ENCODE data around the gene TAOK1.
A peak's percentile ranks its signal among the peaks of the same experiment; 100 is the strongest.

Gene TAOK1

DNA sequence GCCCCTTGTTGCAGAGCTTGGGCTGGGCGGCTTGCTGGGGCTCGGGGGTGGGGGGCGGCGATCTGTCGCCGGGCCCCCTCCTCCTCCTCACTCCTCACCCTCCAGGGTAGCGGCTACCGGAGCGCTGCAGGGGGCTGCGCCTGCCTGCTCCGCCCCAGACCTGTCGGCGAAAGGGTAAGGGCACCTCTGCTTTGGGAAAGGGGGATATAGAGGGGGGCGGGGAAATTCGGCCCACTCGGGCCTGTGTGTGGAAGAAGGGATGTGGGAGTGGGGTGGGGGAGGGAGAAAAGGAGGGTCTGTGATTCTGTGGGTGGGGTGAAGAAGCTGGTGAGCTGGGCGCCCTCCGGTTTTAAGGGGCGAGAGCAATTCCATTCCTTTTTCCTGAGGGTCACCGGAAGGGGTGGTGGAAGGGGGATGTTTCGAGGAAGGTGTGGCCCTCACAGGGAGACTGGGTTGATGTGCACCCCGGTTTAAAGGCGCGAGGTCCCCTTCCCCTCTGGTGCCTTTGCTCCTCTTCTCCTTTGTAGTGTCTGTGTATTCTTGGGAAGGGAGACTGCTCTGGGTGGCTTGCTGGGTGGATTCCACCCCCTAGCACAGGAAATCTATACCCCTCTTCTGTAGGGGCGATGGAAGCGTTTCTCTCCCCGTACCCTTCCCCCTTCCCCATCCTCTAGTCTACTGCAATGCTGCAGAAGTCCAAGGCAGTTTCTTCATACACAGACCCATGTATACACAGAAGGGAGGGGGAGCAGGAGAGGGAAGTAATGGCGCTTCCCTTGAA is 878 bp downstream of the TAOK1 start:
- Mint-ChIP-seq H3K4me1 (peaks cover 40% of the 10 kb centered on the region), H3K4me3 (peak overlapping the region; percentile 97), H3K27me3 (no peaks in the 10 kb centered on the region), H3K36me3 (peaks cover 19% of the 10 kb centered on the region), H3K9me3 (no peaks in the 10 kb centered on the region), H3K27ac (peak overlapping the region; percentile 91)
- CTCF ChIA-PET, result interaction anchor here (1.0 to 2.3 kb wide), 2 partner anchors 21 kb away, joined by 4 to 8 read pairs; no protein-coding TSS in a partner anchor
- DNase-seq, result no peak

DNA sequence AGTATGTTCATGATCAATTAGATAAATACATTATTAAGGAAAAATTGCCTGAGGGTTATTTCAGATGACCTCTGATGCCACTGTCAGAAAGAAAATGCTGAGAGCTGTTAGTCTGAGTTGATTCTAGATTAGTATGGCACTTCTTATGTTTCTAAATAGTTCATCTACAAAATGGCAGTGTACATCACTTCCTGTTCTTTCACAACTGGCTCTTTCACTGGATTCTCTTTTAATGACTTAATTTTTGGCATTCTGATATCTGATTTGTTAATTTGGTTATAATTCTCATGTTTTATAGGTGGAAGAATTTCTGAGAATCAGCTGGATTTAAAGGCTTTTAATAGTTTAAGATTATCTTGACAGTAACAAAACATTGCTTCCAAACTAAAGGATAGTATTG is 3.3 kb downstream of the TAOK1 start:
- Mint-ChIP-seq H3K27ac (no peak overlapping the region), H3K27me3 (no peaks in the 10 kb centered on the region), H3K4me3 (no peak overlapping the region), H3K36me3 (peaks cover 20% of the 10 kb centered on the region), H3K4me1 (peaks cover 40% of the 10 kb centered on the region), H3K9me3 (no peaks in the 10 kb centered on the region)
- CTCF ChIA-PET, result interaction anchor here (0.6 to 2.3 kb wide), 2 partner anchors 23 to 571 kb away, joined by 3 to 8 read pairs; no protein-coding TSS in a partner anchor
- DNase-seq, result no peak

GRCh38 chr17:29394761-29395160 is 4.6 kb downstream of the TAOK1 start:
- CTCF ChIA-PET, result no interaction called here
- H3K4me1 Mint-ChIP-seq, result peaks cover 34% of the 10 kb centered on the region

GRCh38 chr17:29396066-29396465 is 5.9 kb downstream of the TAOK1 start:
- Mint-ChIP-seq H3K4me3 (no peak overlapping the region), H3K4me1 (peaks cover 31% of the 10 kb centered on the region)
- CTCF ChIA-PET, result no interaction called here

More at GRCh38 chr17:29394761-29395160, 4.6 kb downstream of the TAOK1 start:
- Mint-ChIP-seq H3K4me3 (no peak overlapping the region), H3K36me3 (peaks cover 24% of the 10 kb centered on the region), H3K9me3 (no peaks in the 10 kb centered on the region), H3K27ac (no peak overlapping the region), H3K27me3 (no peaks in the 10 kb centered on the region)
- no peak for DNase-seq

DNA sequence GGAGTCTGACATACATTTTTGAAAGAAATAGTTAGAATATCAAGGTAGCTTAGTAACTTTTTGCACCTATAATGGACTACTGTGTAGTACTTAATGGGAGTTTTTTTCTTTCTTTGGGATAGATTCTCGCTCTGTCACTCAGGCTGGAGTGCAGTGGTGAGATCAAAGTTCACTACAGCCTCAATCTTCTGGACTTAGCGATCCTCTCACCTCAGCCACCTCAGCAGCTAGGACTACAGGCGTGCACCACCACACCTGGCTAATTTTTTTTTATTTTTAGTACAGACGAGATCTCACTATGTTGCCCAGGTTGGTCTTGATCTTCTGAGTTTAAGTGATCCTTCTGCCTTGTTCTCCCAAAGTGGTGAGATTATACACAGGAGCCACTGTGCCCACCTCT is 9.5 kb downstream of the TAOK1 start:
- Mint-ChIP-seq H3K4me1 (peaks cover 6% of the 10 kb centered on the region), H3K4me3 (no peak overlapping the region), H3K36me3 (peaks cover 24% of the 10 kb centered on the region), H3K27ac (no peak overlapping the region), H3K9me3 (no peaks in the 10 kb centered on the region), H3K27me3 (no peaks in the 10 kb centered on the region)
- CTCF ChIA-PET, result no interaction called here
- no peak for DNase-seq

More at GRCh38 chr17:29396066-29396465, 5.9 kb downstream of the TAOK1 start:
- H3K27ac Mint-ChIP-seq, result no peak overlapping the region
- no peaks in the 10 kb centered on the region for H3K27me3 Mint-ChIP-seq
- H3K9me3 Mint-ChIP-seq, result no peaks in the 10 kb centered on the region
- DNase-seq, result no peak
- peaks cover 29% of the 10 kb centered on the region for H3K36me3 Mint-ChIP-seq

DNA sequence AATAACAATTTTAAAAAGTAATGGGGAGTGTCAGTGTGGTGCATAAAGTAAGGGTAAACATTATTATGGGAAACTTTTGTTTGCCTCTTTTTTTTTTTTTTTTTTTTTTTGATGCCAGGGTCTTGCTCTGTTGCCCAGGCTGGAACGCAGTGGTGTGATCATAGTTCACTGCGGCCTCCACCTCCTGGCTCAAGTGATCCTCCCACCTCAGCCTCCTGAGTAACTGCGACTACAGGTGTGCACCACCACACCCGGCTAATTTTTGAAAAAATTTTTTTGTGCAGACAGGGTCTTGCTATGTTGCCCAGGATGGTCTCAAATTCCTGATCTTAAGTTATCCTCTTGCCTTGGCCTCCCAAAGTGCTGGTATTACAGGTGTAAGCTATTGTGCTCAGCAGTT is 10.7 kb downstream of the TAOK1 start:
- DNase-seq, result no peak
- H3K27ac Mint-ChIP-seq, result no peak overlapping the region
- H3K4me1 Mint-ChIP-seq, result peaks cover 3% of the 10 kb centered on the region
- no peak overlapping the region for H3K4me3 Mint-ChIP-seq
- CTCF ChIA-PET, result no interaction called here
- H3K27me3 Mint-ChIP-seq, result no peaks in the 10 kb centered on the region
- H3K9me3 Mint-ChIP-seq, result no peaks in the 10 kb centered on the region
- H3K36me3 Mint-ChIP-seq, result peaks cover 27% of the 10 kb centered on the region

DNA sequence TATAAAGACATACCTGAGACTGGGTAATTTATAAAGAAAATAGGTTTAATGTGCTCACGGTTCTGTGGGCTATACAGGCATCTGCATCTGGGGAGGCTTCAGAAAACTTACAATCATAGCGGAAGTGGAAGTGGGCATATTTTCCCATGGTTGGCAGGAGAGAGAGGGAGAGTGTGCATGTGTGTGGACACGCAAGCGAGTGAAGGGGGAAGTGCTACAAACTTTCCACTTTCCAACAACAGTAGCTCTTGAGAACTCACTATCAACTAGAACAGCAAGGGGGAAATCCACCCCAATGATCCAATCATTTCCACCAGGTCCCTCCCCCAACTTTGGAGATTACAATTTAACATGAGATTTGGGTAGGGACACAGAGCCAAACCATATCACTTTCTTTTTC is 11.1 kb downstream of the TAOK1 start:
- Mint-ChIP-seq H3K4me3 (no peak overlapping the region), H3K27ac (no peak overlapping the region), H3K36me3 (peaks cover 29% of the 10 kb centered on the region), H3K27me3 (no peaks in the 10 kb centered on the region), H3K4me1 (peaks cover 3% of the 10 kb centered on the region), H3K9me3 (no peaks in the 10 kb centered on the region)
- CTCF ChIA-PET, result no interaction called here
- no peak for DNase-seq

GRCh38 chr17:29407856-29408255 is 17.7 kb downstream of the TAOK1 start:
- no peak for DNase-seq
- peaks cover 21% of the 10 kb centered on the region for H3K36me3 Mint-ChIP-seq

GRCh38 chr17:29409963-29410362 is 19.8 kb downstream of the TAOK1 start:
- Mint-ChIP-seq H3K4me3 (no peak overlapping the region), H3K27ac (no peak overlapping the region), H3K9me3 (no peaks in the 10 kb centered on the region), H3K36me3 (peaks cover 19% of the 10 kb centered on the region), H3K27me3 (no peaks in the 10 kb centered on the region), H3K4me1 (peaks cover 6% of the 10 kb centered on the region)
- DNase-seq, result no peak
- CTCF ChIA-PET, result interaction anchor here (0.7 kb wide), 1 partner anchor 95 kb away, joined by 4 read pairs; no protein-coding TSS in a partner anchor

More at GRCh38 chr17:29407856-29408255, 17.7 kb downstream of the TAOK1 start:
- Mint-ChIP-seq H3K4me1 (peaks cover 5% of the 10 kb centered on the region), H3K9me3 (no peaks in the 10 kb centered on the region), H3K27ac (no peak overlapping the region), H3K4me3 (no peak overlapping the region), H3K27me3 (no peaks in the 10 kb centered on the region)
- CTCF ChIA-PET, result no interaction called here

DNA sequence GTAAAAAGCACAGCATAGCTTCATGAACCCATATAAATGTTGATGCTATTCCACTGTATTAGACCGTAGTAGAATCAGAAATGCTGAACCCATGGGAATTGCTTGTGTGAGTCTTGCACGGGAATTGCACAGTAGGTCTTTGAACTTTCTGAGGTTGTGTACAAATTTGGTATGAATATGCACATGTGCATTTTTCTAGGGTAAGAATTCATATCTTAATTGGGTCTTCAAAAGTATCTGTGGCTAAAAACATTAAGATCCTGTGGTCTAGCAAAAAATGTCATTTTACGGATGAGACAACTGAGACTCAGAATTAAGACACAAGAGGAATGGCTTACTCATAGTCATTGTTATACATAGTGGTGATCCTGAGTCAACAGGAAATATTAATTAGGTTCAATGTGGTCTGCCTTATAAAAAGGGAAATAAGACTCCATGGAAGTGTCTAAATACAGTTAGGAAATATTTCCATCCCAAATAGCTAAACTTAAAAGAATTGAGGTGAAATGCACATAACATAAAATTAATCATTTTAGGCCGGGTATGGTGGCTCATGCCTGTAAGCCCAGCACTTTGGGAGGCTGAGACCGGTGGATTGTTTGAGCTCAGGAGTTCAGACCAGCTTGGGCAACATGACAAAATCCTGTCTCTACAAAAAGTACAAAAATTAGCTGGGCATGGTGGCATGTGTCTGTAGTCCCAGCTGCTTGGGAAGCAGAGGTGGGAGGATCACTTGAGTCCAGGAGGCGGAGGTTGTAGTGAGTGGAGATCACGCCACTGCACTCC is 22.8 kb downstream of the TAOK1 start:
- CTCF ChIA-PET, result no interaction called here
- no peak overlapping the region for H3K4me3 Mint-ChIP-seq
- peaks cover 6% of the 10 kb centered on the region for H3K4me1 Mint-ChIP-seq
- H3K9me3 Mint-ChIP-seq, result no peaks in the 10 kb centered on the region
- no peak for DNase-seq
- peaks cover 13% of the 10 kb centered on the region for H3K36me3 Mint-ChIP-seq
- H3K27ac Mint-ChIP-seq, result no peak overlapping the region
- H3K27me3 Mint-ChIP-seq, result no peaks in the 10 kb centered on the region

- Mint-ChIP-seq H3K4me3 (no peak overlapping the region), H3K4me1 (no peaks in the 10 kb centered on the region)
- DNase-seq, result no peak
Observed at GRCh38 chr17:29420128-29420527, 30.0 kb downstream of the TAOK1 start.

DNA sequence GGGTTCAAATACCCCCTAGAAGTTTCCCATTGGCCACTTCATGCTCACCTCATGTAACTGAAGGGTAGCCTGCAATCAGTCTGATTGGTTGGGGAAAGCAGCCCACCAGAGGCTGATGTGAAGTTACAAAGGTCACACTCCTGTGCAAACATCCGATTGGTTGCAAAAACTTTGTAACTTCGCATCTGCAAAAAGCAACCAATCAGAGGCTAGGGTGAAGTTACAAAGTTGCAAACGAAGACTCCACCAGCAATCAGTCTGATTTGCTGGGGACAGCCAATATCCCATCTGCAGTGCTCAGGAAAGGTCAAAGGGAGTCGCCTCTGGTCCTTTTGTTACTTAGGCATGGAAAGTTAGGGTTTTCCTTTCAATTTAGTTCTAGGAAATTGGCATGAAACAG is 40.1 kb downstream of the TAOK1 start:
- peaks cover 20% of the 10 kb centered on the region for H3K36me3 Mint-ChIP-seq
- H3K9me3 Mint-ChIP-seq, result no peaks in the 10 kb centered on the region
- CTCF ChIA-PET, result no interaction called here
- H3K27me3 Mint-ChIP-seq, result no peaks in the 10 kb centered on the region
- no peak overlapping the region for H3K27ac Mint-ChIP-seq
- H3K4me3 Mint-ChIP-seq, result no peak overlapping the region
- peaks cover 14% of the 10 kb centered on the region for H3K4me1 Mint-ChIP-seq
- no peak for DNase-seq

More at GRCh38 chr17:29420128-29420527, 30.0 kb downstream of the TAOK1 start:
- Mint-ChIP-seq H3K27ac (no peak overlapping the region), H3K36me3 (peaks cover 15% of the 10 kb centered on the region), H3K9me3 (no peaks in the 10 kb centered on the region), H3K27me3 (no peaks in the 10 kb centered on the region)
- CTCF ChIA-PET, result interaction anchor here (1.3 kb wide), 1 partner anchor 50 kb away, joined by 3 read pairs; no protein-coding TSS in a partner anchor

GRCh38 chr17:29433541-29433940 is 43.4 kb downstream of the TAOK1 start:
- DNase-seq, result no peak
- no peak overlapping the region for H3K4me3 Mint-ChIP-seq
- H3K9me3 Mint-ChIP-seq, result no peaks in the 10 kb centered on the region
- CTCF ChIA-PET, result interaction anchor here (1.0 kb wide), 1 partner anchor 103 kb away, joined by 3 read pairs; no protein-coding TSS in a partner anchor
- peaks cover 14% of the 10 kb centered on the region for H3K4me1 Mint-ChIP-seq
- H3K27ac Mint-ChIP-seq, result no peak overlapping the region
- H3K27me3 Mint-ChIP-seq, result no peaks in the 10 kb centered on the region
- H3K36me3 Mint-ChIP-seq, result peaks cover 9% of the 10 kb centered on the region

- DNase-seq, result no peak
- Mint-ChIP-seq H3K9me3 (no peaks in the 10 kb centered on the region), H3K27ac (no peak overlapping the region), H3K27me3 (no peaks in the 10 kb centered on the region), H3K4me3 (no peak overlapping the region), H3K36me3 (peaks cover 6% of the 10 kb centered on the region), H3K4me1 (peaks cover 14% of the 10 kb centered on the region)
- CTCF ChIA-PET, result no interaction called here
Observed at GRCh38 chr17:29434550-29434949, 44.4 kb downstream of the TAOK1 start.
